Measurements from ENCODE around the gene RXFP4.

Gene RXFP4

DNA sequence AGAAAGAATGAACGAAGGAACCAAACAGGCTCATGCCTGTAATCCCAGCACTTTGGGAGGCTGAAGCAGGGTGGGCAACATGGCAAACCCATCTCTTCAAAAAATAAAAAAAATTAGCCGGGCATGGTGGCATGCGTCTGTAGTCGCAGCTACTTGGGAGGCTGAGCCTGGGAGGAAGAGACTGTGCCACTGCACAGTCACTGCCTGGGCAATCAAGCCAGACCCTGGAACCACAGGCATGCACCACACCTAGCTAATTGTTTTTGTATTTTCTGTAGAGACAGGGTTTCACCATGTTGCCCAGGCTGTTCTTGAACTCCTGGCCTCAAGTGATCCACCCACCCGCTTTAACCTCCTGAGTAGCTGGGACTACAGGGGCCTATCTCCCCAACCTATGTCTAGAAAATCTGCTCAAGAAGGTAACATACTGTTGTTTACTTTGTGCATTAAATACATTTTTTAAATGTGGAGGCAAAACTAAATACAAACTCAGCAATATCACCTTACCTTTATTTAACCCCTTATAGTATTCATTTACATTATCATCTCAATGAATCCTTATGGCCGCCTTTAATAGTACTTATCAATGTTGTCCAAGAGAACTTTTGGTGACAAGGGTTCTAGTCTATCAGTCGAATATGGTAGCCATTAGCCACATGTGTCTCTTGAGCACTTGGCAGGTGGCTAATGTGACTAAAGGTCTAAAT, 10.0 kb upstream of the RXFP4 start:
- no peak for DNase-seq

DNA sequence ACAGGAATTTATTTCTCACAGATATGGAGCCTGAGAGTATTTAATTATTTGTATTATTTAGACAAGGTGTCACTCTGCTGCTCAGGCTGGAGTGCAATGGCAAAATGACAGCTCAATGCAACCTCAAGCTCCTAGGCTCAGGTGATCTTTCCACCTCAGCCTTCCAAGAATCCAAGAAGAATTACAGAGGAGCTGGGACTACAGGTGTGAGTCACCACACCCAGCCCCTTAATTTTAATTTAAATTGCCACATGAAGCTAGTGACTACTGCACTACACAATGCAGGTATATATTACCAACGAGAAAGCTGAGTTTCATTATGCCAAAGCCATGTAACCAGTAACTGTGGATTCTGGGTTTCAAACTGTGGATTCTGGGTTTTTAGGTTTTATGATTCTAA, 9.4 kb upstream of the RXFP4 start:
- DNase-seq = no peak

- no peak for DNase-seq
These were observed 9.0 kb upstream of the RXFP4 start for GRCh38 chr1:155932487-155932886.

GRCh38 chr1:155933591-155934096, 7.8 kb upstream of the RXFP4 start:
- DNase-seq = no peak

GRCh38 chr1:155934097-155934935, 7.1 kb upstream of the RXFP4 start, which contains the start of gene KHDC4:
Gene KHDC4, minus strand, starts transcription at chr1:155934413. Its CDS starts 40 bp downstream, at chr1:155934373.
- peak; percentile 95 for DNase-seq

DNA sequence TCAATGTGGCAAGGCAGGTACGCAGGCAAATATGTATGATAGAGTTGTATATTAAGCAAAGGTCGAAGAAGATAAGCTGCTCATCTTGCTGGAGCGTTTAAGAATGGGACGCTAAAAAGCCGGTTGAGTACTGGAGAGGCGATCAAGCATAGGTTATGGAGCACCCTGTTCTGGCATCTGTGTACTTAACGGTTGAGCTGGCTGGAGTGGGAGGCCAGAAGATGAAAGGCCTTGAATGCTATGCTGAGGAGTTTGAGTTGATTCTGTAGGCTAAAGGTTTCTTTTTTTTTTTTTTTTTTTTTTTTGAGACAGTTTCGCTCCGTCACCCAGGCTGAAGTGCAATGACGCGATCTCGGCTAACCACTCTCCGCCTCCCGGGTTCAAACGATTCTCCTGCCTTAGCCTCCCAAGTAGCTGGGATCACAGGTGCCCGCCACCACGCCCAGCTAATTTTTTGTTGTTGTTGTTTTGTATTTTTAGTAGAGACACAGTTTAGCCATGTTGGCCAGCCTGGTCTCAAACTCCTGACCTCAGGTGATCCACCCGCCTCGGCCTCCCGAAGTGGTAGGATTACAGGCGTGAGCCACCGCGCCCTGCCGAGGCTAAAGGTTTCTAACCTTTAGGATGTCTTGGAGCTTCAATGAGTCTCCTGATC, 6.4 kb upstream of the RXFP4 start:
- no peak for DNase-seq

- DNase-seq = no peak
These were observed 3.2 kb upstream of the RXFP4 start for GRCh38 chr1:155938220-155938627.

DNA sequence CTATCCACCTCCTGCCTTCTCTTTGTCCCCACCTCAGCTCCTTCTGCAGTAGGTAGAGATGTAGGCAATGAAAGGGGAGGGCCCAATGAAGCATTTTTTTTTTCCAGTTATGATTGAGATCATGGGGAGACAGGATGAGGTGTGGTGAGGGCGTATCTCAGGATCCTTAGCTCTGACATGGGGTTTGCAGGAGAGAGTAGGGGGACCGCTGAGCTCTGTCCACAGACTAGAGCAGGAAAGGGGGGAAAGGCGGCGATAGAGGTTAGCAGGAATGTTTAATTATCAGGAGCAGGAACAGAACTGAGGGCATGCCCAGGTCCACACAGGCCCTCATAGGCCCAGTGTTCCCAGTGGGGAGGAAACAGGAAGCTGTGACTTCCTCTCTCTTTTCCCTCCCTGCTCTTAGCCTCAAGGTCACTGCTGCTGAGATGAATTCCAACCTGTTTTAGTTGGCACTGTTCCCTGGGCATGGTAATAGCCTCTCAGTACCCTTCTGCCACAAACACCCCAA, 901 bp upstream of the RXFP4 start:
- no peak for DNase-seq

GRCh38 chr1:155941845-155942531, 550 bp downstream of the RXFP4 start:
- DNase-seq = no peak

- no peak for DNase-seq
These were observed 1.2 kb downstream of the RXFP4 start for GRCh38 chr1:155942578-155943141.

DNA sequence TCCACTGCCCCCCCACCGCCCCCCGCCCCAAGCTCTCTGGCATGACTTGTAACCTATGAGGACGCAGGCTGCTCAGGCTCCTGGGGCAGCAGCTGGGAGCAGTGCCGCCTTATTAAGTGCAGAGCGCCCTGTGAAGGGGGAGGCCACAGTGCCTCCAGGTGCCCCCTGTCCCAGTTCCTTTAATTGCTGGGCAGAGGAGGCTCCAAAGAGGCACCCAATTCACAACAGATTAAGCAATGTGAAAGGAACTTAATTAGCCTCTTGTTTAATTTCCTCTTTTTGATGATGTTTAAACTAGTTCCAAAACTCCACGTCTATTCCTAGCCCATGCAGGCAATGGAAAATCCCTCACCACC, 3.0 kb downstream of the RXFP4 start:
- DNase-seq = no peak

- no peak for DNase-seq
These were observed 5.3 kb downstream of the RXFP4 start for GRCh38 chr1:155946633-155947219.

- DNase-seq = no peak
These were observed 5.9 kb downstream of the RXFP4 start for GRCh38 chr1:155947292-155947691.

- no peak for DNase-seq
These were observed 6.3 kb downstream of the RXFP4 start for GRCh38 chr1:155947741-155948140.

- DNase-seq = no peak
These were observed 9.4 kb downstream of the RXFP4 start for GRCh38 chr1:155950829-155951228.

DNA sequence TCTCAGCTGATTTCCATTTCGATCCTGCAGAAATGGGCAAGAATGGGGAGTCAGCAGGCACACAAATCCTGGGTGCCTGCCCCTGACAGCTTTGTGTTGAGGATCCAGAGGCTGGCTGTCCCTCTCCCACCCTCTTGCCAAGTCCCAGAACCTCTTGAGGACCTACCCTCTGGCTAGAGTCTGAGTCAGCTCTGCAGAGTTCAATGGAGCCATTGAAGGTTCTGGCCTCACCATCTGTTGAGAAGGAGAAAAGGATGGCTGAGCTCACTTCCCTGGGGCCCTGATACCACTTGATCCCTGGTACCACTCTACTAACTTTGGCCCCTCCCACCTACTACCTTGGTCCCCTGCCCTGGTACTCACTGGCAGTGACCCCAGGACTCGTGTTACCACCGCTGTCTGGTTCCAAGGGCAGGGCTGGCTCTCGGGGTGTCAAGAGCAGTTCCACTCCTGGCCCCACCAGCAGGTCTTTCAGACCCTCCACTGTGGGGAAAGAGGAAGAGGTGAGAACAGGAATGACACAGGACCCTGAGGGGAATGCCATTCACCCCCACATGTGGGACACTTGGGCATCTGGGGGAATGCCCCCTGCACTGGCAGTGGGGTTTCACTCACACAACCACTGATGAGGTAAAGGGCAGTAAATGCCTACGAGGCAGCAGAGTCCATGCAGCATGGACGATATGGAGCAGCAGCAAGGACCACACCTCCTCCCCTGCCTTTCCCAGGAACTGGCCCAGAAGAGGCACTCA, 10.5 kb downstream of the RXFP4 start:
- DNase-seq = no peak

DNA sequence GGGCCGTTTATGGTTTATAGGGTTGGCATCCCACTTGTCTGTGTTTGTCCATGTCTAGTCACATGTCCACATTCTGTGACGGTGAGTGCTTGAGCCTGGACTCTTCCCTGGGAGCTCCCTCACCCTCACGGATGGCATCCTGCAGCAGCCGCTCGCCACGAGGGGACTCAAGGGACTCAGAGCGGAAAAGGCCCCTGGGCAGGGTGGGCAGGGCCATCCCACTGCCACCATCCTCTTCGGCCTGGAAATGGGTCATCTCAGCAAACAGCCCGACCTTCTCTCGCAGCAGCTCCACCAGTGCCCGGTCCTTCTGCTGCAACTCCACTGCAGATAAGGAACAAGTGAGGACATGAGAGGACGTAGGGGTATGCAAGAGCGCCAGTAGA, 11.1 kb downstream of the RXFP4 start:
- DNase-seq = no peak

DNA sequence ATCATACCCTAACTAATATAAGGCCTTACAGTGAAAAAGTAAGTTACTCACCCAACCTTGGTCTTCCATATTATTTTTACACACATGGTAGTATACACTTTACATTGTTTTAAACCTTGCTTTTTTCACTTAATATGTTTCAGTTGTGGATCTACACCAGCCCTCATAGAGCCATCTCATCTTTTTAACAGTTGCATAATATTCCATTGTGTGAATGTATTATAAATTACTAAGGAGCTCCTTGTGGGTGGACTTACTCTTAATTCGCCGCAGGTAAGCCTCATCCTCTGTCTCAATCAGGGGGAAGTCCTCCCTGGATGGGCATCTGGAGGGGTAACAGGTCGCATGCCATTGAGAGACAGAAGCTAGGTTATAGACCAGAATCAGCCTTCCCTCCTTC, 13.2 kb downstream of the RXFP4 start:
- DNase-seq = no peak

- no peak for DNase-seq
These were observed 16.0 kb downstream of the RXFP4 start for GRCh38 chr1:155957411-155957915.

- DNase-seq = no peak
These were observed 18.8 kb downstream of the RXFP4 start for GRCh38 chr1:155960081-155960745.
